ENCODE data around the gene OTOG. TPM values are rescaled to one million over a fixed set of nuclear protein-coding genes. Genes with fewer than 3 reads are reported as not detected.

Gene OTOG
- total RNA-seq, 1 donor from 2014 or later, result not detected

GRCh38 chr11:17513853-17514252 lies 33.2 kb upstream of the OTOG start:
- Histone ChIP-seq H3K36me3 (no peaks in the 10 kb centered on the region), H3K27ac (no peak overlapping the region), H3K9me3 (no peaks in the 10 kb centered on the region), H3K4me3 (no peak overlapping the region), H3K27me3 (no peaks in the 10 kb centered on the region), H3K4me1 (peaks cover 3 to 6% of the 10 kb centered on the region in 2 donors)
- intact Hi-C loops (cut with DNase I), result no loop called here
- TF ChIP-seq CTCF (IDR thresholded peaks at IDR 0.05), result no peak
- DNase-seq (ENCODE audit: low spot score in 2 of 2), result no peak

GRCh38 chr11:17514476-17514875 lies 32.6 kb upstream of the OTOG start:
- intact Hi-C loops (cut with DNase I), result no loop called here
- no peak for TF ChIP-seq CTCF (IDR thresholded peaks at IDR 0.05)
- H3K27ac ChIP-seq, result no peak overlapping the region
- no peaks in the 10 kb centered on the region for H3K36me3 ChIP-seq
- no peak for DNase-seq (ENCODE audit: low spot score in 2 of 2)
- no peaks in the 10 kb centered on the region for H3K27me3 ChIP-seq
- H3K9me3 ChIP-seq, result no peaks in the 10 kb centered on the region
- no peak overlapping the region for H3K4me3 ChIP-seq
- H3K4me1 ChIP-seq, result no peaks in the 10 kb centered on the region

GRCh38 chr11:17515443-17516176 lies 31.4 kb upstream of the OTOG start:
- no peaks in the 10 kb centered on the region for H3K4me1 ChIP-seq
- no peak for DNase-seq (ENCODE audit: low spot score in 2 of 2)
- no peaks in the 10 kb centered on the region for H3K36me3 ChIP-seq
- no peaks in the 10 kb centered on the region for H3K27me3 ChIP-seq
- intact Hi-C loops (cut with DNase I), result no loop called here
- no peak overlapping the region for H3K27ac ChIP-seq
- H3K4me3 ChIP-seq, result no peak overlapping the region
- H3K9me3 ChIP-seq, result no peaks in the 10 kb centered on the region
- no peak for TF ChIP-seq CTCF (IDR thresholded peaks at IDR 0.05)

- Histone ChIP-seq H3K27ac (no peak overlapping the region), H3K4me1 (no peaks in the 10 kb centered on the region), H3K36me3 (no peaks in the 10 kb centered on the region), H3K27me3 (no peaks in the 10 kb centered on the region), H3K4me3 (no peak overlapping the region), H3K9me3 (no peaks in the 10 kb centered on the region)
- intact Hi-C loops (cut with DNase I), result no loop called here
- TF ChIP-seq CTCF (IDR thresholded peaks at IDR 0.05), result no peak
- no peak for DNase-seq (ENCODE audit: low spot score in 2 of 2)
These were observed 30.4 kb upstream of the OTOG start for GRCh38 chr11:17516551-17517150.

- Histone ChIP-seq H3K36me3 (no peaks in the 10 kb centered on the region), H3K4me1 (no peaks in the 10 kb centered on the region), H3K27me3 (no peaks in the 10 kb centered on the region), H3K27ac (no peak overlapping the region), H3K9me3 (no peaks in the 10 kb centered on the region), H3K4me3 (no peak overlapping the region)
- DNase-seq (ENCODE audit: low spot score in 2 of 2), result no peak
- TF ChIP-seq CTCF (IDR thresholded peaks at IDR 0.05), result no peak
- intact Hi-C loops (cut with DNase I), result no loop called here
These were observed 29.9 kb upstream of the OTOG start for GRCh38 chr11:17517186-17517585.

Data from ascending aorta (tissue), 2 donors.